ENCODE results near the gene BIRC6.

Gene BIRC6

GRCh38 chr2:32417659-32418058 is 60.8 kb downstream of the BIRC6 start:
- Histone ChIP-seq H3K9me3 (ENCODE audit: control insufficient read depth in 2 of 2, low read length in 2 of 2) (no peaks in the 10 kb centered on the region), H3K9ac (ENCODE audit: low read length in 2 of 2) (no peak overlapping the region), H3K36me3 (ENCODE audit: control insufficient read depth in 2 of 2, insufficient read depth in 2 of 2, low read length in 2 of 2) (peaks cover 13 to 21% of the 10 kb centered on the region in 2 donors), H3K27ac (ENCODE audit: low read length) (no peak overlapping the region), H3K4me3 (ENCODE audit: low read length in 2 of 2) (no peak overlapping the region), H3K4me1 (ENCODE audit: control insufficient read depth, insufficient read depth, low read length) (no peaks in the 10 kb centered on the region), H3K27me3 (ENCODE audit: control insufficient read depth in 1 of 2, insufficient read depth in 2 of 2, low read length in 2 of 2) (no peaks in the 10 kb centered on the region)

DNA sequence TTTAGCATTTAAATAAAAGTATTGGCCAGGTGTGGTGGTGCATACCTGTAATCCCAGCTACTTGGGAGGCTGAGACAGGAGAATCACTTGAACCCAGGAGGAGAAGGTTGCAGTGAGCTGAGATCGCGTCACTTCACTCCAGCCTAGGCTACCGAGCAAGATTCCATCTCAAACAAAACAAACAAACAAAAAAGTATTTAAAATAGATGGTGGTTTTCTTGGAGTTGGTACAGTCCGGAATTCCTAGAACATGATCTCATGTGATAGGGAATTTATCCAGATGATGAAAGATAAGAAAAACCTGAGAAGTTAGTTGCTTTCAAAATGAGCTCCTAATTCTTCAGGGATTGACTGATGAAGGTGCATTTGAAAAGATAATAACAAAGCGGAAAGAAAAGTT is 62.0 kb downstream of the BIRC6 start:
- no peak overlapping the region for H3K9ac ChIP-seq (ENCODE audit: low read length in 2 of 2)
- no peaks in the 10 kb centered on the region for H3K9me3 ChIP-seq (ENCODE audit: control insufficient read depth in 2 of 2, low read length in 2 of 2)
- H3K27me3 ChIP-seq (ENCODE audit: control insufficient read depth in 1 of 2, insufficient read depth in 2 of 2, low read length in 2 of 2), result no peaks in the 10 kb centered on the region
- peaks cover 13 to 21% of the 10 kb centered on the region in 2 donors for H3K36me3 ChIP-seq (ENCODE audit: control insufficient read depth in 2 of 2, insufficient read depth in 2 of 2, low read length in 2 of 2)
- no peak overlapping the region for H3K27ac ChIP-seq (ENCODE audit: low read length)
- H3K4me1 ChIP-seq (ENCODE audit: control insufficient read depth, insufficient read depth, low read length), result no peaks in the 10 kb centered on the region
- no peak overlapping the region for H3K4me3 ChIP-seq (ENCODE audit: low read length in 2 of 2)

GRCh38 chr2:32422133-32422532 is 65.3 kb downstream of the BIRC6 start:
- Histone ChIP-seq H3K27ac (ENCODE audit: low read length) (no peak overlapping the region), H3K4me1 (ENCODE audit: control insufficient read depth, insufficient read depth, low read length) (no peaks in the 10 kb centered on the region), H3K9ac (ENCODE audit: low read length in 2 of 2) (no peak overlapping the region), H3K4me3 (ENCODE audit: low read length in 2 of 2) (no peak overlapping the region), H3K9me3 (ENCODE audit: control insufficient read depth in 2 of 2, low read length in 2 of 2) (no peaks in the 10 kb centered on the region), H3K36me3 (ENCODE audit: control insufficient read depth in 2 of 2, insufficient read depth in 2 of 2, low read length in 2 of 2) (peaks cover 0 to under 1% of the 10 kb centered on the region in 2 donors), H3K27me3 (ENCODE audit: control insufficient read depth in 1 of 2, insufficient read depth in 2 of 2, low read length in 2 of 2) (no peaks in the 10 kb centered on the region)

GRCh38 chr2:32423536-32423935 is 66.7 kb downstream of the BIRC6 start:
- no peak overlapping the region for H3K4me3 ChIP-seq (ENCODE audit: low read length in 2 of 2)
- H3K9me3 ChIP-seq (ENCODE audit: control insufficient read depth in 2 of 2, low read length in 2 of 2), result no peaks in the 10 kb centered on the region
- no peaks in the 10 kb centered on the region for H3K4me1 ChIP-seq (ENCODE audit: control insufficient read depth, insufficient read depth, low read length)
- no peak overlapping the region for H3K9ac ChIP-seq (ENCODE audit: low read length in 2 of 2)
- no peaks in the 10 kb centered on the region for H3K27me3 ChIP-seq (ENCODE audit: control insufficient read depth in 1 of 2, insufficient read depth in 2 of 2, low read length in 2 of 2)
- H3K36me3 ChIP-seq (ENCODE audit: control insufficient read depth in 2 of 2, insufficient read depth in 2 of 2, low read length in 2 of 2), result no peaks in the 10 kb centered on the region
- H3K27ac ChIP-seq (ENCODE audit: low read length), result no peak overlapping the region

- H3K4me1 ChIP-seq (ENCODE audit: control insufficient read depth, insufficient read depth, low read length), result no peaks in the 10 kb centered on the region
Measured at GRCh38 chr2:32424739-32425138, 67.9 kb downstream of the BIRC6 start.

GRCh38 chr2:32425719-32426141 is 68.9 kb downstream of the BIRC6 start:
- Histone ChIP-seq H3K27me3 (ENCODE audit: control insufficient read depth in 1 of 2, insufficient read depth in 2 of 2, low read length in 2 of 2) (no peaks in the 10 kb centered on the region), H3K27ac (ENCODE audit: low read length) (no peak overlapping the region), H3K4me3 (ENCODE audit: low read length in 2 of 2) (no peak overlapping the region)

More at GRCh38 chr2:32424739-32425138, 67.9 kb downstream of the BIRC6 start:
- no peak overlapping the region for H3K9ac ChIP-seq (ENCODE audit: low read length in 2 of 2)
- no peak overlapping the region for H3K27ac ChIP-seq (ENCODE audit: low read length)
- H3K27me3 ChIP-seq (ENCODE audit: control insufficient read depth in 1 of 2, insufficient read depth in 2 of 2, low read length in 2 of 2), result no peaks in the 10 kb centered on the region
- H3K36me3 ChIP-seq (ENCODE audit: control insufficient read depth in 2 of 2, insufficient read depth in 2 of 2, low read length in 2 of 2), result no peaks in the 10 kb centered on the region
- no peak overlapping the region for H3K4me3 ChIP-seq (ENCODE audit: low read length in 2 of 2)
- H3K9me3 ChIP-seq (ENCODE audit: control insufficient read depth in 2 of 2, low read length in 2 of 2), result no peaks in the 10 kb centered on the region

DNA sequence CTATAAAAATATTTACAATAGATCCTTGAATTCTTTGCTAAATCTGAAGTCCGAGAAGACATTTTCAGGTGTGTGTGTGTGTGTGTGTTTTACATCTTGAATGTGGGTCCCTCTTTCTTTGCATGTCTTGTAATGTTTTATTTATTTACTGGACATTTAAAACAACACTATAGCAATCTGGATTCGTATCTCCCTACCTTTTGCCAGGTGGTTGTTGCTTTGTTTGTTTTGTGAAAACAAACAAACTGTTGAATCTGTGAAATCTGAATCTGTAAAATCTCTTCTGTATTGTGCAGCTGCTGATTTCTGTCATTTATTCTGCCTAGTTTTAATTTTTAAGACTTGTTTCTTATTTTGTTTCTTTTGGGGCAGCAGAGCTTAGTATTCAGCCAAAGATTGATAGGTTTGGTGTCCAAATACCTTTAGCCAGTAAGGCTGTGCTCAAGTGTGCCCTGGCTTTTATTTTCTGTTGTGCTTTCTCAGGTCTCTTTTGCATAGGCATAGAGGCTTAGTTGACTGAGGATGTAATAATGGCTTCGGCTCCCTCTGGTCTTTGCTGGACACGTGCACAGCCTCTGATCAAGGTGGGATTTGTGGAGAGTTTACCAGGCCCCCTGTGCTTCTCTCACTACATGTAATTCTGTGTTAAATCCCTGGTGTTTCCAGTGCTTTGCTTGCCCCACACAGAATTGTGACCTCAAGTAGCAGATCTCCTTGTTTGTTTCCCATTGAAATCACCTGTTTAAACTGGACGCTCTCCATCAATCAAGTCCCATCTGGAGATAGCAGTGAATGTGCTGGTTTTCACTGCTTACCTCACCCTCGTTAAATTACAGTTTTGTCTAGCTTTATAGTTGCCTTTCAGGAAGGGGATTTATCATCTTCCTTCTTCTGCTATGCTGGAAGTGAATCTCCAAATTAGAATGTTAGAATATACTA is 71.1 kb downstream of the BIRC6 start:
- Histone ChIP-seq H3K27ac (ENCODE audit: low read length) (no peak overlapping the region), H3K4me3 (ENCODE audit: low read length in 2 of 2) (no peak overlapping the region), H3K27me3 (ENCODE audit: control insufficient read depth in 1 of 2, insufficient read depth in 2 of 2, low read length in 2 of 2) (no peaks in the 10 kb centered on the region), H3K4me1 (ENCODE audit: control insufficient read depth, insufficient read depth, low read length) (no peaks in the 10 kb centered on the region), H3K36me3 (ENCODE audit: control insufficient read depth in 2 of 2, insufficient read depth in 2 of 2, low read length in 2 of 2) (peaks cover 0 to 4% of the 10 kb centered on the region in 2 donors), H3K9ac (ENCODE audit: low read length in 2 of 2) (no peak overlapping the region), H3K9me3 (ENCODE audit: control insufficient read depth in 2 of 2, low read length in 2 of 2) (no peaks in the 10 kb centered on the region)

More at GRCh38 chr2:32425719-32426141, 68.9 kb downstream of the BIRC6 start:
- Histone ChIP-seq H3K9me3 (ENCODE audit: control insufficient read depth in 2 of 2, low read length in 2 of 2) (no peaks in the 10 kb centered on the region), H3K9ac (ENCODE audit: low read length in 2 of 2) (no peak overlapping the region), H3K4me1 (ENCODE audit: control insufficient read depth, insufficient read depth, low read length) (no peaks in the 10 kb centered on the region), H3K36me3 (ENCODE audit: control insufficient read depth in 2 of 2, insufficient read depth in 2 of 2, low read length in 2 of 2) (no peaks in the 10 kb centered on the region)

DNA sequence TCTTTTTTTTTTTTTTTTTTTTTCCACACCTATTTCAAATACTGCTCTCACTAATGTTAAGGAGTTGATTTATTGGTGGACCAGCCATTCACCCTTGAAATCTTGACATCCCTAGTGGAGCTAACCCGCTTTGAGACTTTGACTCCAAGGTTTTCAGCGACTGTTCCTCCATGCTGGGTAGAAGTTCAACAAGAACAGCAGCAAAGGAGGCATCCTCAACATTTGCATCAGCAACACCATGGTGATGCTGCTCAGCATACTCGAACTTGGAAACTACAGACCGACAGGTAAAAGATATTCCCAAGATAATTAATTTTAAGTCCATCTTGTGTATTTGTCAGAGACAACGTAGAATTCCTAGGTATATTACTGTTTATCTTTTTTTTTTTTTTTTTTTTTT is 74.0 kb downstream of the BIRC6 start:
- Histone ChIP-seq H3K27me3 (ENCODE audit: control insufficient read depth in 1 of 2, insufficient read depth in 2 of 2, low read length in 2 of 2) (no peaks in the 10 kb centered on the region), H3K36me3 (ENCODE audit: control insufficient read depth in 2 of 2, insufficient read depth in 2 of 2, low read length in 2 of 2) (peaks cover 0 to 4% of the 10 kb centered on the region in 2 donors), H3K4me1 (ENCODE audit: control insufficient read depth, insufficient read depth, low read length) (no peaks in the 10 kb centered on the region), H3K9ac (ENCODE audit: low read length in 2 of 2) (no peak overlapping the region), H3K4me3 (ENCODE audit: low read length in 2 of 2) (no peak overlapping the region), H3K27ac (ENCODE audit: low read length) (no peak overlapping the region), H3K9me3 (ENCODE audit: control insufficient read depth in 2 of 2, low read length in 2 of 2) (no peaks in the 10 kb centered on the region)

DNA sequence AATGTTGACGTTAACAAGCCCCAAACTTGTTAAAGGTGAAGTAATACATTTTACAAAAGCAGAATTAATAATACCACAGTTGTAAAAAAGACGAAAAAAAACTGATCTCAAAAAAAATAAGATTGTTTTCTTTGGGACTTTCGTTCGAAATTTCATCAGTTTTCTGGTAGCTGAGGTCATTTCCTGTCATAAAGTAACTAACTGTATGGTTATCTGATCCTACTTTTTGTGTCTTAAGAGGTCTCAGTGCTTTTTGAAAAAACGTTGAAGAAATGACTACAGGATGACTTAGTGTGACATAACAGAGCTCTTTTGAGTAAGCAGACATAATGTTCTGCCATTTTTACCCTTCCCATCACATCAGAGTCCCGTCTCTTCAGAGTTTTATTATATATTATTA is 79.3 kb downstream of the BIRC6 start:
- Histone ChIP-seq H3K9me3 (ENCODE audit: control insufficient read depth in 2 of 2, low read length in 2 of 2) (no peaks in the 10 kb centered on the region), H3K27me3 (ENCODE audit: control insufficient read depth in 1 of 2, insufficient read depth in 2 of 2, low read length in 2 of 2) (no peaks in the 10 kb centered on the region), H3K4me1 (ENCODE audit: control insufficient read depth, insufficient read depth, low read length) (no peaks in the 10 kb centered on the region), H3K27ac (ENCODE audit: low read length) (no peak overlapping the region), H3K9ac (ENCODE audit: low read length in 2 of 2) (no peak overlapping the region), H3K36me3 (ENCODE audit: control insufficient read depth in 2 of 2, insufficient read depth in 2 of 2, low read length in 2 of 2) (peaks cover 12 to 22% of the 10 kb centered on the region in 2 donors), H3K4me3 (ENCODE audit: low read length in 2 of 2) (no peak overlapping the region)

GRCh38 chr2:32442020-32442467 is 85.2 kb downstream of the BIRC6 start:
- peaks cover 42 to 49% of the 10 kb centered on the region in 2 donors for H3K36me3 ChIP-seq (ENCODE audit: control insufficient read depth in 2 of 2, insufficient read depth in 2 of 2, low read length in 2 of 2)
- no peaks in the 10 kb centered on the region for H3K4me1 ChIP-seq (ENCODE audit: control insufficient read depth, insufficient read depth, low read length)
- H3K27ac ChIP-seq (ENCODE audit: low read length), result no peak overlapping the region
- no peaks in the 10 kb centered on the region for H3K9me3 ChIP-seq (ENCODE audit: control insufficient read depth in 2 of 2, low read length in 2 of 2)
- H3K4me3 ChIP-seq (ENCODE audit: low read length in 2 of 2), result no peak overlapping the region
- H3K9ac ChIP-seq (ENCODE audit: low read length in 2 of 2), result no peak overlapping the region
- no peaks in the 10 kb centered on the region for H3K27me3 ChIP-seq (ENCODE audit: control insufficient read depth in 1 of 2, insufficient read depth in 2 of 2, low read length in 2 of 2)

DNA sequence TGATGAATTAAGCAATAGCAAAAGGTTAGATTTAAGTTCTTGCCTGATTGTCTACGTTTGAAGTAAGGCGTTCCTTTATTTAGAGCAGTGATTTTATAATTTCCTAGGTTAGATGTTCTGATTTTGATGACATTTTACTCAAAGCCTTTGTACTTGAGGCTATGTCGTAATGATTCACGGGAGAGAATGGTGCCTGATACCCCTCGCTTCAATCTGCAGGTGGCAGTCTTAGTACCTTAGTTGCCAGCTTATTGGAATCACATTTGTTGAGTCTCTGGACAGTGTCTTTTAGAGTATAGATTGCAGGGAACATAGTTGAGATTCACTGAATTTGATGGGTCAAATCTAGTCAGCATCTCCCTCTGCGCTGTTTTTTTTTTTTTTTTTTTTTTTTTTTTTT is 89.5 kb downstream of the BIRC6 start:
- peaks cover 45 to 49% of the 10 kb centered on the region in 2 donors for H3K36me3 ChIP-seq (ENCODE audit: control insufficient read depth in 2 of 2, insufficient read depth in 2 of 2, low read length in 2 of 2)

More for the DNA sequence above, 89.5 kb downstream of the BIRC6 start:
- H3K9me3 ChIP-seq (ENCODE audit: control insufficient read depth in 2 of 2, low read length in 2 of 2), result no peaks in the 10 kb centered on the region
- no peak overlapping the region for H3K27ac ChIP-seq (ENCODE audit: low read length)
- H3K4me3 ChIP-seq (ENCODE audit: low read length in 2 of 2), result no peak overlapping the region
- no peaks in the 10 kb centered on the region for H3K4me1 ChIP-seq (ENCODE audit: control insufficient read depth, insufficient read depth, low read length)
- no peak overlapping the region for H3K9ac ChIP-seq (ENCODE audit: low read length in 2 of 2)
- H3K27me3 ChIP-seq (ENCODE audit: control insufficient read depth in 1 of 2, insufficient read depth in 2 of 2, low read length in 2 of 2), result no peaks in the 10 kb centered on the region
